Activated naive CD4-positive, alpha-beta T cell treated with anti-CD3 and anti-CD28 coated beads, Interleukin-2, amount 10 ng/mL, durations not matched to agents 7 days and 5 days (primary cell): ENCODE results near the gene UBE2G2.

ENCODE experiments used
- CTCF ChIA-PET: fragments of 350-600 bp; sonication (Branson Sonifier 250); formaldehyde crosslinking; loops from one replicate; lab custom pipeline; 2021; ENCODE audit warnings: antibody characterized with exemption; lab: Charles Lee
- DNase-seq: peaks from one replicate; pipeline ENCODE4 v3.0.0-alpha.2; 2020
- H3K27ac Mint-ChIP-seq: one replicate; pipeline ENCODE4 v1.8.0; 2021; ENCODE audit warnings: mild to moderate bottlenecking, moderate library complexity, mixed read lengths
- H3K27me3 Mint-ChIP-seq: one replicate; pipeline ENCODE4 v1.8.0; 2021; ENCODE audit warnings: mild to moderate bottlenecking, mixed read lengths
- H3K36me3 Mint-ChIP-seq: one replicate; pipeline ENCODE4 v1.8.0; 2021; ENCODE audit warnings: mixed read lengths
- H3K4me1 Mint-ChIP-seq: one replicate; pipeline ENCODE4 v1.8.0; 2021; ENCODE audit warnings: mixed read lengths
- H3K4me3 Mint-ChIP-seq: one replicate; pipeline ENCODE4 v1.8.0; 2021; ENCODE audit warnings: mild to moderate bottlenecking, moderate library complexity, mixed read lengths
- H3K9me3 Mint-ChIP-seq: one replicate; pipeline ENCODE4 v1.8.0; 2021; ENCODE audit warnings: mixed read lengths

UBE2G2 gene

DNA sequence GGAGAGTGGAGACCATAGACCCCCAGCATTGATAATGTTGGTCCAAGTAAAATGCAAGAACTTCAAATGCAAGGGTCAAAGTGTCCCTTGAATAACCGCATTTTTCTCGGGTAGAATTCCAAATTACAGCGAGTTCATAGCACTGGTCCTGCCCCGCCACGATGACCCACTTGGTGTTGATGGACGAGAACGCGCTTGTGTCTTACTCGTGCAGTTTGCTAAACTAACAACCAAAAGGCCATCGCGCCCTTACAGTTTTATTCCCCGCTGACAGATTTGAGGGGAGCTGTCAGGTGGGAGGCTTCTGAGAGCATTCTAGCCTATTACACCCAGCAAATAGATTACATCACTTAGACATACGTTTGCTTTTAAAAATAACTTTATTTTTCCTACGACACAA, 72.9 kb downstream of the UBE2G2 start:
- no peaks in the 10 kb centered on the region for H3K9me3 Mint-ChIP-seq
- no peaks in the 10 kb centered on the region for H3K36me3 Mint-ChIP-seq
- peaks cover 3% of the 10 kb centered on the region for H3K4me1 Mint-ChIP-seq
- CTCF ChIA-PET, result no interaction called here
- no peak for DNase-seq
- H3K27ac Mint-ChIP-seq, result no peak overlapping the region
- peaks cover 63% of the 10 kb centered on the region for H3K27me3 Mint-ChIP-seq
- H3K4me3 Mint-ChIP-seq, result no peak overlapping the region

DNA sequence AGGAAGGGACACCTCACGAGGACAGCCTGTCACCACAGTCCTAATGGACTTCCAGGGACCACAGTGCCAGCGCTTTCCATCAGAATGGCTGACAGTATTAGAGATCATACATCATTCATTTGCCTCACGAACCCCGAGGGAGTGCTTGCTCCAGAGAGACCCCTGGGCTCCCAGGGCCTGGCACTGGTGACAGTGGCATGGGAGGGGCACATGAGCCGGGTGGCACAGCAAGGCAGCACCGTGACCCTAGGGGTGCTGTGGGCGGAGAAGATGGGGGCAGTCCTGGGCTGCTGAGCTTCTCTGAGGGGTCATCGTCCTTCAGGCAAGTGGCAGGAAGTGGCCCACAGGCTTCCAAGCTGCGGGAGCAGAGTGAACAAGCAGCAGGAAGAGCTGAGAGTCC, 73.9 kb downstream of the UBE2G2 start:
- CTCF ChIA-PET, result no interaction called here
- peaks cover 9% of the 10 kb centered on the region for H3K4me1 Mint-ChIP-seq
- peaks cover 66% of the 10 kb centered on the region for H3K27me3 Mint-ChIP-seq
- no peak overlapping the region for H3K4me3 Mint-ChIP-seq
- H3K36me3 Mint-ChIP-seq, result no peaks in the 10 kb centered on the region
- no peak overlapping the region for H3K27ac Mint-ChIP-seq
- DNase-seq, result peak; percentile 11
- no peaks in the 10 kb centered on the region for H3K9me3 Mint-ChIP-seq

DNA sequence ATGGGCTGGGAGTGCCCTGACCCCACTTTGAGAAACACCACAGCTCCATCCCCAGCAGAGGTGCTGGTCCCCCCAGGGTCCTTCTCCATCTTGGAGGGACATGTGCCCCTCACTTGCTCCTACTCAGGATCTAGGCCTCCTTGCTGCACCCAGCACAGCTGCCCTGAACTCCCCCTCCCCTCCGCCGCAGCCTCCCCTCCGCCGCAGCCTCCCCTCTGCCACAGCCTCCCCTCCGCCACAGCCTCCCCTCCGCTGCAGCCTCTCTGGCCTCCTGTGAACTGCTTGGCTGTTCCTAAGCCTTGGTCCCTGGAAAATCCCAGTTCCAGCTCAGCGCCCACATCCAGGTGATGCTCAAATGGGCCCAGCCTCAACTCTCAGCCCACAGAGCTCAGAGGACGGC, 74.3 kb downstream of the UBE2G2 start:
- CTCF ChIA-PET, result no interaction called here
- Mint-ChIP-seq H3K4me3 (no peak overlapping the region), H3K36me3 (no peaks in the 10 kb centered on the region), H3K9me3 (no peaks in the 10 kb centered on the region), H3K27me3 (peaks cover 71% of the 10 kb centered on the region), H3K27ac (no peak overlapping the region), H3K4me1 (peaks cover 12% of the 10 kb centered on the region)
- no peak for DNase-seq

DNA sequence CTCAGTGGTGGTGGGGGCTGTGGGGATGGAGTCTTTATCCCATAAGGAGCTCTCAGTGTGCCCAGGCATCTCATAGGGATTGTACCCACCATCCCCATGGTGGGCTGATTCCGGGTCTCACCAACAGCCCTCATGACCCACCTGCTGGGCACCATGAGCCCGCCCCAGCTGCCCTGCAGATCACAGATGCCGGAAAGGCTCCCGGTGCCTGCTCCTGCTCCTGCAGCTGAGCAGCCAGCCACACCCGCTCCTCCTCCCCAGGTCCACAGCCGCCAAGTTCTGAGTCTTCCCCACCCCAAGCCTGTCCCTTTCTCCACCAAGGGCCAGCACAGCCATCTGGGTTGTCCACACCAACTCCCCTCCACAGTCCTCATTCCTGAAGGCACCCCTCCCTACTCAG, 74.8 kb downstream of the UBE2G2 start:
- Mint-ChIP-seq H3K27me3 (peaks cover 76% of the 10 kb centered on the region), H3K4me3 (no peak overlapping the region), H3K9me3 (no peaks in the 10 kb centered on the region), H3K27ac (no peak overlapping the region), H3K36me3 (no peaks in the 10 kb centered on the region), H3K4me1 (peaks cover 12% of the 10 kb centered on the region)
- DNase-seq, result no peak
- CTCF ChIA-PET, result no interaction called here

DNA sequence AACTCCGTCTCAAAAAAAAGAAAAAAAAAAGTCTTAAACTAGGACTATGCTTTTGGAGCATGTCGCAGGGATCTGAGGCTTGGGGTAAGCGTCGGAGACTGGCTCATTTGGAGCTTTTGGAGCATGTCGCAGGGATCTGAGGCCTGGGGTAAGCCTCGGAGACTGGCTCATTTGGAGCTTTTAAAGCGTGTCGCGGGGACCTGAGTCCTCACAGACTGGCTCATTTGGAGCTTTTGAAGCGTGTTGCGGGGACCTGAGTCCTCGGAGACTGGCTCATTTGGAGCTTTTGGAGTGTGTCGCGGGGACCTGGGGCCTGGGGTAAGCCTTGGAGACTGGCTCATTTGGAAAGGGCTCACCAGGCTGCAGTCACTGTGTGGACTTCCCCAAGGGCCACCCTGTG, 76.7 kb downstream of the UBE2G2 start:
- DNase-seq, result peak; percentile 11
- no peaks in the 10 kb centered on the region for H3K36me3 Mint-ChIP-seq
- no peaks in the 10 kb centered on the region for H3K9me3 Mint-ChIP-seq
- no peak overlapping the region for H3K27ac Mint-ChIP-seq
- CTCF ChIA-PET, result interaction anchor here (0.7 to 1.2 kb wide), 2 partner anchors 68 to 98 kb away, joined by 3 read pairs; no protein-coding TSS in a partner anchor
- no peak overlapping the region for H3K4me3 Mint-ChIP-seq
- H3K27me3 Mint-ChIP-seq, result peaks cover 79% of the 10 kb centered on the region
- H3K4me1 Mint-ChIP-seq, result peaks cover 12% of the 10 kb centered on the region

DNA sequence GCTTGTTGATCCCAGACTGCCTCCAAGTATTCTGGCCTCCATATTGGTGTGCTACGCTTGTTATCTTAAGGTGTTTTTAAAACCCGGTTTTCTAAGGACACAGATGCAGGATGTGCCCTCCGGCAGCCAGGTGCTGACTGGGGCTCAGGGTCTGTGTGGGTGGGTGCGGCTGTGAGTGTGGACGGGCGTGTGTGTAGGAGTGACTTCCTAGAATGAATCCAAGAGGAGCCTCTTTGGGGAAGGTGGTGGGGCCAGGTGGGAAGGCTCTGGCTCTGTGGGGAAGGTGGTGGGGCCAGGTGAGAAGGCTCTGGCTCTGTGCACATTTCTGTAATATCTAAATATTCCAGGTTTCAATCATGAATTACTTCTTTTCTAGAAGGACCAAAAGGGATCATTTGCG, 77.4 kb downstream of the UBE2G2 start:
- no peak overlapping the region for H3K27ac Mint-ChIP-seq
- no peaks in the 10 kb centered on the region for H3K36me3 Mint-ChIP-seq
- H3K4me3 Mint-ChIP-seq, result no peak overlapping the region
- H3K9me3 Mint-ChIP-seq, result no peaks in the 10 kb centered on the region
- CTCF ChIA-PET, result interaction anchor here (1.2 kb wide), 1 partner anchor 69 kb away, joined by 3 read pairs; no protein-coding TSS in a partner anchor
- peaks cover 74% of the 10 kb centered on the region for H3K27me3 Mint-ChIP-seq
- no peak for DNase-seq
- H3K4me1 Mint-ChIP-seq, result peaks cover 12% of the 10 kb centered on the region

DNA sequence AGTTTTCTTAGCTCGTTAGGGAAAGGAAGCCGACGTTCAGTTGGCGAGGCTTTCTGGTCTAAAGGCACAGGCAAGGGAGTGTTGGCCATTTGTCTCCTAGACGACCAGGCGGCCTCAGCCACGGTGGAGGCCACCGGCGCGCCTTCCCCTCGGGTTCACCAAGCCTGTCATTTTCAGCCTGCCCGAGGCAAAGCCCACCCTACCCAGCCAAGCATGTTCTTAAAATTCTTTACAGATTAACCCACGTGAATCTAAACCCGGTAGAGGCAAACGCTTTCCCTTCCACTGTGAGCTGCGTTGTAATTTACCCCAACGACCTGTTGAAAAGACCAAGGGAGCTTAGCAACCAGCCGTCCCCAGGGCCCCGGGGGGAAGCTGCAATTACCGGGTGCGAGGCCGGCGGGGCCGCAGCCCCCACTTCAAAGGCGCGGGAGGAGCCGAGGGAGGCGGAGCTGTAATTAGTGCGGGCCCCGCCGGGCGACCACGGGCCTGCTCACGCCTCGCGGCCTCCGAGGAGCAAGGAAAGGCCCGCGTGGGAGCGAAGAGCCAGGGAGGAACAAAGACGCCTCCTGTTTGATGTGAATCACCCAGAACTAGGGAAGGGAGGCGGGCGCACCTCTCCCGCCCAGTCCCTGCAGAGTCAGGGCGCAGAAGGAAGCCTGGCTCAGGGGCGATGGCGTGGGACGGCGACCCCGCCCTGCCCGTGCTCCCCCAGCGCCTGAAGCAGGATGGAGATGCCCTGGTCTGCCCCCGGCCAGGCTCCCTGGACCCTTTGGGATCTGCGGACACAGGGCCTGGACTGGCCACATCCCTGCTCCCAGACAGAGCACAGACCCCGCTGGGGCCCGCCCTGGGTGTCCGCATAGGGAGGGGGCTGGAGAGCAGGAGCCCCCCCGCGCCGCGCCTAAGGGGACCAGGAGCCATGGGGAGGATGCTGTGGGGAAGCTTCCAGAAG, 78.2 kb downstream of the UBE2G2 start:
- Mint-ChIP-seq H3K36me3 (no peaks in the 10 kb centered on the region), H3K4me1 (peaks cover 12% of the 10 kb centered on the region), H3K27me3 (peaks cover 81% of the 10 kb centered on the region), H3K9me3 (no peaks in the 10 kb centered on the region), H3K27ac (no peak overlapping the region), H3K4me3 (peak overlapping the region; percentile 6)
- CTCF ChIA-PET, result interaction anchor here (1.2 kb wide), 1 partner anchor 70 kb away, joined by 3 read pairs; no protein-coding TSS in a partner anchor
- DNase-seq, result peak; percentile 28

DNA sequence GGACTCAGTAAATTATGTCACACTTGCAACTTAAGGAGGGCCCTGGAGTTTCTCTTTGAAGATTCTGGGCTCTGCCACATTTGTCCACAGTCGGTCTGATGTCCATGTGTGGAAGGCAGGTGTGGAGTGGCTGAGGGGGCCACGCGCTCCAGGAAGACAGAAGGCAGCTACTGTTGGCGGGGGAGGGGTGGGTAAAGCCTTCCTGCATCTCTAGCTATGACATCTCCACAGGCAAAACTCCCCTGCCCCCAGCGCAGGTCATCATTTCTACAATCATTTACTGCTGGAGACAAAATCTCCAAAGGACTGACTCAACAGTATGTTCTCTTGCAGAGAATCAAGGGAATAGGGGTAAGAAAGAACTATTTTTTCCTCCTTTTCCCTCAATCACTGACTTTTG, 78.9 kb downstream of the UBE2G2 start:
- peak; percentile 17 for DNase-seq
- peaks cover 81% of the 10 kb centered on the region for H3K27me3 Mint-ChIP-seq
- no peak overlapping the region for H3K4me3 Mint-ChIP-seq
- H3K9me3 Mint-ChIP-seq, result no peaks in the 10 kb centered on the region
- H3K27ac Mint-ChIP-seq, result no peak overlapping the region
- peaks cover 12% of the 10 kb centered on the region for H3K4me1 Mint-ChIP-seq
- CTCF ChIA-PET, result no interaction called here
- no peaks in the 10 kb centered on the region for H3K36me3 Mint-ChIP-seq

DNA sequence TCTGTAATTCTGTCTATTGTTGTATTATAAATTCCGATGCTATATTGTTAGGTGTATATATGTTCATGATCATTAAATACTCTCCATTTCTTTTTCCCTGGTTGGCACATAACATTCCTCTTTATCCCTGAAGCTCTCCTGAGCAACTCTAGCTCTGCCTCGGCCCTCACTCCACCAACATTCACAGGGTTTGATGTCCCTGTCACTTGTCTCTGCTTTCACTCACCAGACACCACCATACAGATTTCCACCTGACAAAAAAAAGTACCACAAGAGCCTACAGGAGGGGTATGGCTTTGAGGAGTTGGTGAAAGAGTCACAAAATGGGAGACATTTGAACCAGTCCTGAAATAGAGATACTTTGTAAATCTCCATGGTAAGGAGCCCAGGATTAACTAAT, 81.5 kb downstream of the UBE2G2 start:
- CTCF ChIA-PET, result interaction anchor here (1.2 kb wide), 1 partner anchor 12 kb away, joined by 3 read pairs; no protein-coding TSS in a partner anchor
- H3K27ac Mint-ChIP-seq, result no peak overlapping the region
- peaks cover 1% of the 10 kb centered on the region for H3K36me3 Mint-ChIP-seq
- H3K27me3 Mint-ChIP-seq, result peaks cover 75% of the 10 kb centered on the region
- peak; percentile 7 for DNase-seq
- H3K4me1 Mint-ChIP-seq, result peaks cover 14% of the 10 kb centered on the region
- H3K4me3 Mint-ChIP-seq, result no peak overlapping the region
- no peaks in the 10 kb centered on the region for H3K9me3 Mint-ChIP-seq
